Keratinocyte (primary cell): Measurements from ENCODE around the gene SMOC1. TPM values are rescaled to one million over a fixed set of nuclear protein-coding genes. Genes with fewer than 3 reads are reported as not detected.

Experiments
- DNase-seq: peaks from one replicate; pipeline ENCODE4 v3.0.0-alpha.2; 2011; ENCODE audit warnings: low read depth, missing footprints, low spot score
- FAIRE-seq: peaks from 2 replicates; lab custom pipeline; 2011; peaks lifted over from hg19 to GRCh38; lab: Jason Lieb, UNC
- H2AFZ ChIP-seq: 2 replicates; pipeline ENCODE4 v1.6.0; 2012; ENCODE audit warnings: low read length, control low read depth, inconsistent platforms; ENCODE audit not compliant: control insufficient read depth
- H3K27ac ChIP-seq: 2 replicates; pipeline ENCODE4 v1.5.1; 2011; ENCODE audit warnings: low read length; ENCODE audit not compliant: control insufficient read depth, insufficient read depth
- H3K27me3 ChIP-seq: 3 replicates; pipeline ENCODE4 v1.6.0; 2011; ENCODE audit warnings: low read length; ENCODE audit not compliant: control insufficient read depth, insufficient read depth; ENCODE audit errors: extremely low read depth
- H3K36me3 ChIP-seq, 2 experiments: 2 replicates in 1 of 2; 3 replicates in 1 of 2; pipeline ENCODE4 v1.5.1; 2011; ENCODE audit warnings: low read length in 2 of 2, mild to moderate bottlenecking in 1 of 2; ENCODE audit not compliant: control insufficient read depth in 2 of 2, insufficient read depth in 2 of 2; ENCODE audit errors: extremely low read depth in 1 of 2
- H3K4me1 ChIP-seq: 3 replicates; pipeline ENCODE4 v1.5.1; 2011; ENCODE audit warnings: low read length; ENCODE audit not compliant: control insufficient read depth, insufficient read depth; ENCODE audit errors: extremely low read depth
- H3K4me2 ChIP-seq: 3 replicates; pipeline ENCODE4 v1.6.0; 2011; ENCODE audit warnings: low read depth, low read length; ENCODE audit not compliant: control insufficient read depth, insufficient read depth; ENCODE audit errors: extremely low read depth
- H3K4me3 ChIP-seq, 3 experiments: fragments of 200-600 bp in 1 of 3; sonication (generic) in 1 of 3; 2 replicates in 2 of 3; 3 replicates in 1 of 3; pipeline ENCODE4 v1.5.1; 2011 to 2016; ENCODE audit warnings: low read length in 3 of 3, mild to moderate bottlenecking in 3 of 3, control low read depth in 2 of 3, inconsistent platforms in 1 of 3, low read depth in 1 of 3, mixed read lengths in 1 of 3, mixed run types in 1 of 3, moderate library complexity in 1 of 3; ENCODE audit not compliant: control insufficient read depth in 2 of 3, insufficient read depth in 2 of 3; ENCODE audit errors: extremely low read depth in 1 of 3
- H3K79me2 ChIP-seq: 2 replicates; pipeline ENCODE4 v1.6.0; 2012; ENCODE audit warnings: low read length; ENCODE audit not compliant: control insufficient read depth, insufficient read depth
- H3K9ac ChIP-seq: 3 replicates; pipeline ENCODE4 v1.6.0; 2011; ENCODE audit warnings: low read length; ENCODE audit not compliant: control insufficient read depth, insufficient read depth; ENCODE audit errors: extremely low read depth
- H3K9me1 ChIP-seq: 3 replicates; pipeline ENCODE4 v1.6.0; 2011; ENCODE audit warnings: low read length; ENCODE audit not compliant: control insufficient read depth, insufficient read depth; ENCODE audit errors: extremely low read depth
- H3K9me3 ChIP-seq: 2 replicates; pipeline ENCODE4 v1.5.1; 2012; ENCODE audit warnings: low read depth, low read length; ENCODE audit not compliant: control insufficient read depth
- H4K20me1 ChIP-seq: 3 replicates; pipeline ENCODE4 v1.6.0; 2011; ENCODE audit warnings: low read length; ENCODE audit not compliant: control insufficient read depth, insufficient read depth; ENCODE audit errors: extremely low read depth
- CTCF ChIP-seq, 3 experiments: IDR thresholded peaks in 1 of 3; conservative IDR thresholded peaks in 1 of 3; optimal IDR thresholded peaks in 1 of 3; 2 replicates in 2 of 3; 3 replicates in 1 of 3; pipeline versions ENCODE3 to v1.5.1; 2011; ENCODE audit warnings: low read length in 3 of 3, mild to moderate bottlenecking in 3 of 3, moderate library complexity in 2 of 3, control low read depth in 1 of 3, inconsistent platforms in 1 of 3; ENCODE audit not compliant: insufficient read depth in 2 of 3; ENCODE audit errors: extremely low read depth in 1 of 3
- EZH2 ChIP-seq: IDR thresholded peaks from one replicate; pipeline ENCODE4 v1.6.1; 2012; ENCODE audit warnings: inconsistent platforms, mild to moderate bottlenecking, low read length, moderate library complexity
- dilution Hi-C: fragments of 300-500 bp; cut with MboI; formaldehyde crosslinking; loops from one replicate; pipeline ENCODE4 v1.7.0; 2020; ENCODE audit warnings: low sequenced_read_pairs; ENCODE audit not compliant: extremely low pct_ligation_motif_present
- polyA plus RNA-seq, 5 experiments: library from polyadenylated mRNA; depleted of rRNA in 3 of 5; stranded (reverse) in 3 of 5; stranded (forward) in 1 of 5; unstranded in 1 of 5; fragments of >200 nt; gene quantifications; 1 replicate in 1 of 5; 2 replicates in 3 of 5; 3 replicates in 1 of 5; pipeline versions ENCODE4 v1.2.1 to v1.2.3, GENCODE V29; 2011 to 2012; ENCODE audit warnings: missing spikeins in 2 of 5, low read depth in 1 of 5, low replicate concordance in 1 of 5

The SMOC1 gene
- polyA plus RNA-seq, 1 donor (not counting 4 experiments of a cell fraction or from before 2014, with no cell fraction given): 6.0 TPM

- Histone ChIP-seq H3K9ac (no peak overlapping the region), H3K79me2 (no peaks in the 10 kb centered on the region), H3K9me1 (no peaks in the 10 kb centered on the region), H3K36me3 (no peaks in the 10 kb centered on the region), H3K27ac (no peak overlapping the region), H2AFZ (no peak overlapping the region), H3K9me3 (no peaks in the 10 kb centered on the region), H3K4me1 (peaks cover 8% of the 10 kb centered on the region), H4K20me1 (no peaks in the 10 kb centered on the region), H3K4me3 (no peak overlapping the region), H3K27me3 (no peaks in the 10 kb centered on the region), H3K4me2 (no peak overlapping the region)
- TF ChIP-seq CTCF (optimal IDR thresholded peaks at IDR 0.05 in 1 of 3, IDR thresholded peaks at IDR 0.05 in 1 of 3, conservative IDR thresholded peaks at IDR 0.05 in 1 of 3; ENCODE audit: extremely low read depth in 1 of 3, insufficient read depth in 2 of 3, low read length in 3 of 3): peak in 1 of 3 experiments; percentile 26
- no peak for TF ChIP-seq EZH2
- DNase-seq (no peak), FAIRE-seq (no peak)
- dilution Hi-C loops: no loop called here
These were observed 16.9 kb downstream of the SMOC1 start for GRCh38 chr14:69896080-69896479.

- Histone ChIP-seq H3K4me3 (no peak overlapping the region), H2AFZ (no peak overlapping the region), H3K79me2 (no peaks in the 10 kb centered on the region), H3K4me1 (peaks cover 16% of the 10 kb centered on the region), H3K36me3 (no peaks in the 10 kb centered on the region), H3K27ac (no peak overlapping the region), H3K9ac (no peak overlapping the region), H4K20me1 (no peaks in the 10 kb centered on the region), H3K9me3 (no peaks in the 10 kb centered on the region), H3K9me1 (no peaks in the 10 kb centered on the region), H3K4me2 (no peak overlapping the region), H3K27me3 (no peaks in the 10 kb centered on the region)
- no peak for FAIRE-seq
- TF ChIP-seq EZH2 (no peak), CTCF (optimal IDR thresholded peaks at IDR 0.05 in 1 of 3, IDR thresholded peaks at IDR 0.05 in 1 of 3, conservative IDR thresholded peaks at IDR 0.05 in 1 of 3; ENCODE audit: extremely low read depth in 1 of 3, insufficient read depth in 2 of 3, low read length in 3 of 3) (no peak)
- no peak for DNase-seq
- dilution Hi-C loops: no loop called here
These were observed 17.8 kb downstream of the SMOC1 start for GRCh38 chr14:69896972-69897371.
